GM21786 (cell line): ENCODE measurements around the gene SMIM31.
A peak's percentile ranks its signal among the peaks of the same experiment; 100 is the strongest.

Source experiments
- ATAC-seq: cut with Tn5 transposase; IDR thresholded peaks from one replicate; pipeline ENCODE4 v1.9.1; 2021; ENCODE audit not compliant: unreplicated experiment

The SMIM31 gene

DNA sequence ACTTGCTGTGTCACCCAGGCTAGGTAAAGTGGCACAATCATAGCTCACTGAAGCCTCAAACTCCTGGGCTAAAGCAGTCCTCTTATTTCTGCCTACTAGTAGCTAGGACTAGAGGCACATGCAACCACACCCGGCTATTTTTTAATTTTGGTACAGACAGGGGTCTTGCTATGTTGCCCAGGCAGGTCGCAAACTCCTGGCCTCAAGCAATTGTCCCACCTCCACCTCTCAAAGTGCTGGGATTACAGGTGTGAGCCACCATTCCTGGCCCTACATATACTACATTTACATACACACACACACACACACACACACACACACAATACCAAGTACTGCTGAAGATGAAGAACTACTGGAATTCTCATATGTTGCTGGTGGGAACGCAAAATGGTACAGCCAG lies 26.9 kb downstream of the SMIM31 start:
- no peak for ATAC-seq

DNA sequence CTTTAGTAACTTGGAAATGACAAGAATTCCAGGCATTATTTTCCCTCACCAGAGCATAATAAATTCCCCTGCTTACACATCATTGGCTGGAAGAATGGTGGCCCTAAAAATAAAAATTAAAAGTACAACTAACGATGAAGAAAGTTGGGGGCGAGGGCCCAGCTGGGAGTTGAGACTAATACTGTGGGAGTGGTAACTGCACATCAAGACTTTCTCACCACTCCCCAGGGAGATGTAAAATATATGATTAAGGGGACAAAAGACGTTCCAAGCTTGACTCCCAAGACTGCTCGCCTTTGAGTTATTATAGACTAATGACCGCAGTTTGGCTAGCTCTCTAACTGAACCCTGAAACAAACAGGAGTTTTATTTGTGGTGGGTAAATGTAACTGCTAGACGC lies 30.0 kb downstream of the SMIM31 start:
- ATAC-seq, result no peak

DNA sequence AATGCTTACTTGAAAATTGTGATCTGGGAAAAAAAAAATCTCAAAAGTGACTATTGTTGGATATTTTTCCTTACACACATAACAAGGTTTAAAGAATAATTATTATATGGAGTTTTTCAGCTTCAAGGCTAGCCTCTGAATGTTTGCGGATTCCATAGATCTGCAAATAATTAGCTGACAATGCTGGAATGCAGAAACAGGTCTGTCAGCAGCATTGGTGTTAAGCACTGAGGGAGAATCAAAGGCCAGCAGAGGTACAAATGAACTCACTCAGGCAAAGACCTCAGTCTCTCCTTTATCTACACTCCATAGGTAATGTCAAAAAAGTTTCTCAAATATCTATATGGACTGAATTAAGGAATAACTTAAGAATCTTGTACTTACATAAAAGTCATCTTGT lies 35.1 kb downstream of the SMIM31 start:
- ATAC-seq, result no peak

DNA sequence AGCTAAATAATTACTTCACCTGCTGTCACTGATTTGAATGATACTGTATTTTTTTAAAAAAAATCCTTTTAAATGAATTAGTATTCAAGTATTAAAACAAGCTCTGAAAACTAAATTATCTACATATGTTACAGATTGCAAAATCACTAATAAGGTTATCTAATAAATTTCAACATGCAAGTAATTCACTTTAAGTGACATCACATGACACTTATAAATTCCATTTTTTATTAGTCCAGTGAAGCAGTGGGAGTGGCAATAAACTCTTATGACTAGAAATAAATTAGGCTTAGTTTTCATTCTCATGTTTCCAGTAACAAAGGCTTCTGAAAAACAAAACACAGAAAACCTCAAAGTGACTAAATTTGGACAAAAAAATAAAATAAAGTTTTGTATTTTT lies 36.3 kb downstream of the SMIM31 start:
- ATAC-seq, result no peak

DNA sequence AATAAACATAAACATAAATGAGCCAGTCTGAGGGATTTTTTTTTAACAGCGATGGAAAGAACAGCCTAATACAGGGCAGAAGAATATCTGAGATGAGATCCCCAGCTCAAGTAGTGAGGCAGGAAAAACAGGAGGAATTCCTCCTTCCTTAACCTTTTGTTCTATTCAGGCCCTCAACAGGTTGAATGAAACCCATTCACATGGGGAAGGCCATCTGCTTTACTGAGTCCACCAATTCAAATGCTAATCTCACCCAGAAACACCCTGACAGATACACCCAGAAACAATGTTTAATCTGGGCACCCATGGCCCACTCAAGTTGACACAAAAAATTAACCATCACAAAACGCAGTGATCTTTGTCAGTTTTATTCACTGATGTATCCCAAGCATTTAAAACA lies 45.5 kb downstream of the SMIM31 start:
- ATAC-seq, result no peak

DNA sequence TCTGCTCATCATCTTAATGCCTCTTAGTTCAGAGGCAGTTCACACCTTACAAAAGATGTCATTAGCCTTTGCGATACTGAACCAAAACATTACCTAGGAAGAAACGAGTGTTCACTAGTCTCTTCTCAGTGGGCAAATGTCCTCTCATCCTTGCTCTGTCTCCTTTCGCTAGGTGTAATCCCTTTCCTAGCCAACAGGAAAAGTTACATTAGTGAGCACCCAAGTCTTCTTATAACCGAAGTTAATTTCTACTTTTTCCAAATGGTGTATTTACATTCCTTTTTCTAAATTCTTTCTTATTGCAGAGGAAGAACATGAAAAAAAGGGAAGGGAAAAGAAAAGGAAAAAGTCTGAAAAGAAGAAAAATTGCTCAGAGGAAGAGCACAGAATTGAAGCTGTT lies 46.9 kb downstream of the SMIM31 start:
- no peak for ATAC-seq

DNA sequence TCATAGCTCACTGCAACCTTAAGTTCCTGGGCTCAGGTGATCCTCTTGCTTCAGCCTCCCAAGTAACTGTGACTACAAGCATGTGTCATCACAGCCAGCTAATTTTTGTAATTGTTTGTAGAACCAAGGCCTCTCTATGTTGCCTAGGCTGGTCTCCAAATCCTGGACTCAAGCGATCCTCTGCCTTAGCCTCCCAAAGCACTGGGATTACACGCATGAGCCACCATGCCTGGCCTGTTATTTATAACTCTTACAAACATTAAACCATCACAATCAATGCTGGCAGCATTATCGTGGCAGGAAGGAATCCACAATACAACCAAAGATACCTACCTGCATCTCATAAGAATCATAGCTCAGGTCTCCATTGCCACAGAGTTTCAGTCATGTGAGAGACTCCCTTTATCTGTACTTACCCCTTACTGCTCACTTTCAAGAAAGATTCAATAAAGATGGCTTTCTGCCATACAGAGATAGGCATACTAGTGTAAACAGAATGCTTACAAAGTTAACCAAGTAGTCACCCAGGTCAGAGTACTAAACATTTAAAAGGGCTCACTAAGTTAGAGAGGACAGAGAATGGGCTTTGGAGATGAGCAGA lies 48.5 kb downstream of the SMIM31 start:
- no peak for ATAC-seq

DNA sequence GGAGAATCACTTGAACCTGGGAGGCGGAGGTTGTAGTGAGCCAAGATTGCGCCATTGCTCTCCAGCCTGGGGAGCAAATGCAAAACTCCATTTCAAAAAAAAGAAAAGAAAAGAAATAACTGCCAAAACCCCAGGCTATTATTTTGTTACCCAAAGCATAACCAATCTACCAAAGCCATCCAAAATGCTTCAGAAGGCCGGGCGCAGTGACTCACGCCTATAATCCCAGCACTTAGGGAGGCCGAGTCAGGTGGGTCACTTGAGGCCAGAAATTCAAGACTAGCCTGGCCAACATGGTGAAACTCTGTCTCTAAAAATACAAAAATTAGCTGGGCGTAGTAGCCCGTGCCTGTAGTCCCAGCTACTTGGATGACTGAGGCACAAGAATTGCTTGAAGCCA lies 49.8 kb downstream of the SMIM31 start:
- no peak for ATAC-seq

DNA sequence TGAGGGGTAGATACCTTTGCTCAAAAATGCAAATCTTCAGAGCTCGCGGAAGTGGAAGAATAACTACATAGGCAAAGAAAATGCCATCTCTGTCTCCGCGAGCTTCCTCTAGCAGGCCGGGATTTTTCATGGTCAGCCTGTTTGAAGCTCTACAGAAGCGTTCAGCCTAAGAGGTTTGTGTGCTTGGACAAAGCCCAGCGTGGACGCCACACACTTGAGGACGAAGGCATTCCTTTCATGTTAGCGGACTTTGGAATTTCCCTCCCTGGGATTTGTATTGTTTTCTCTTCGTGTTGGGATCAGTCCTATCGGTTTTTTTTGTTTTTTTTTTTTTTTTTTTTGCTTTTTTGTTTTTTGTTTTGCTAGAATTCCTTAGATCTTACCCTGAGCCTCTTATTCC lies 53.7 kb downstream of the SMIM31 start:
- no peak for ATAC-seq

DNA sequence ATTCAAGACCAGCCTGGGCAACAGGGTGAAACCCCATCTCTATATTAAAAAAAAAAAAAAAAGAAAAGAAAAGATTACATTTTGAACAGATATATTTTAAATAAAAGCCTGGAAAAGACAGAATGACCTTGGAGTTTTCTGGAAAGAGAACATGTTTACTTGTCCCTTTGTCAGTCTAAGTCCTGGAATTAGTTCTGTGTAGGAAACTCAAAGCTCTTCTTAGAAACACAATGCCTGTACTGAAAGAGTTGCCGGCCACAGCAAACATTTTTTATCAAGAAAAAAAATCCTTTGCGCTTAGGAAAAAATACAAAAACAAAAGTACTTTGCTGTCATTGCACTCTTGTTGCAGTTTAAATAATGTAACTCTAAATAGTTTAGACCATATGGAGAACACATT lies 59.6 kb downstream of the SMIM31 start:
- ATAC-seq, result no peak

DNA sequence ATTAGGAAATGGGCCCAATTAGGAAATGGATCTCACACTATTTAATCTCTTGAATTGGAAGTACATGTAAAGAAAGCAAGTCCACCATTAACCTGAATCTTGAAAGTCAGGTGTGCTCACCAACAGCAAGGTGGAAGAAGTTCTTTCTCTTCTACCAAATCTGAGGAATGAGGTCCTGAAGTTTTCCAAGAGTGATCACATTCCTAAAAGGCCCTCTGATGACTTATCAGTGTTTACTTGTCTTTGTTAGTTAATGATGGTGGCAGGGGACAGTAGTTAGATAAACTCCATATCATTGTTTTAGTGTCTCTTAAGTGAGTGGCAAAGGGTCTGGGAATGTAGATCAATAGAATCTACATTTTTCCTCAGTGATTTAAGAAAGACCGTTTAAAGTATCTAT lies 61.8 kb downstream of the SMIM31 start:
- no peak for ATAC-seq

DNA sequence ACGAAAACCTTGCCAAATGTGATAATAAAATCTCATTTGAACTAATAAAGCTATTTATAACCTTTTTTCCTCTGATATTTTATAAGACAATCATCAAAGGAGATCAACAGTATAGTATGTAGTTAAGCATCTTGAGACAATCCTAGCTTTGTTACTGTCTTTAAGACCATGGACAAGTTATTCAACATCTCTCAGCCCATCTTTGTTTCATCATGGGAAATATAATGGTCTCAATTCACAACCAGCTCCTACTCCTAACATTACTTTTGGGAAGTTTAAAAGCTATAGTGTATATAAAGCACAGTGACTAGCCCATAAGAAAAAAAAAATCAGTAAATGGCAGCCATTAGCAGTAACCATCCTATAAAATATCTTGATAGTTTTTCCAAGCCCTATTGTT lies 65.4 kb downstream of the SMIM31 start:
- no peak for ATAC-seq

DNA sequence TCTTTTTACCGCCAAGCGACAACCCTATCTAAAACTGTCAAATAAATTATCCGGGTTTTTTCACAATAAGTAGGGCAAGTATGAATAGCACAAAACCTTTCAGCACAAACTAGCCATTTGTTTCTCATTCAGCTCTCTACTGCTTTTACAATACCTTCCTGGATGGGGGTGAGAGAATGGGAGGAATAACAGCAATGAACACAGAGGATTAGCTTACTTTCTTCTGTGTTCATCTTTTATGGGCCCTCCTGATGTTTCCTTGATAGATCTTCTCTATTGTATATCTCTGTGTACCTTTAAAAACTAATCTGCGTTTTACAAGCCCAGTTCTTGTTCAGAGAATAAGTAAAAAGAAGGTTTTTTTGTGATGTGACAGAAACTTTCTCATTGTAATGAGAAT lies 67.8 kb downstream of the SMIM31 start:
- no peak for ATAC-seq

DNA sequence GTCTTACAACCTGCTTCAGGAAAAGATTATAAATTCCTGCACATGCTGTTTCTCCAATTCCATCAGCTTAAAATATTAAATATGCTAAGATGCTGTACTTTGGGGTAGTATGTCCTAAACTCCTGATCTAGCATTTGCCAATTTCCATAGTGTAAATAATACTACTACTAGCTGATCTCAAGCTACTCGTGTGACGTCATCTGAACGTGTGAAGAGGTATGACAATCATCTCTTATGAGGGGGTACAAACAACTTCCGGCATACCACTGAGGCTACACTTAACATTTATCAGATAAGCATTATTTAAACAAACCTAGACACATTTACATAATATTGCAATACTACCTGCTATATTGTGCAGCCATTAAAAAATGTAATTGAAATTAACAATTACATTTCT lies 70.7 kb downstream of the SMIM31 start:
- no peak for ATAC-seq

DNA sequence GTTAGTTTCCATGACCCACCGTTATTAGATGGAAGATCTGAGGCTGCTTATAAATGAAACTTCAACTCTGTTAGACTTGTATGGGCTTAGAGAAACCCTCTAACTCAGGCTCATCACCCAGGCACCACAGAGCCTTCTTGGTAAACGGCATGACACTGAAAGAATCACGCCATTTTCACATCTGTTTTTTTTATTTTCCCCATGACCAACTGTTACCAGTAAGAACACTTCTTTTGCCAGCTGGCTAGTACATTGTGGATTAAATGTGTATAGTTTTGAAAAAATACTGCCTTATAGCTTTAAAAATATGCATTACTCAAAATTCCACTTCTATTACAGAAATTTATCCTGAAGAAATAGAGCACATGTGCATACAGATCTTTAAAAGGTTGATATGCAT lies 75.0 kb downstream of the SMIM31 start:
- no peak for ATAC-seq

DNA sequence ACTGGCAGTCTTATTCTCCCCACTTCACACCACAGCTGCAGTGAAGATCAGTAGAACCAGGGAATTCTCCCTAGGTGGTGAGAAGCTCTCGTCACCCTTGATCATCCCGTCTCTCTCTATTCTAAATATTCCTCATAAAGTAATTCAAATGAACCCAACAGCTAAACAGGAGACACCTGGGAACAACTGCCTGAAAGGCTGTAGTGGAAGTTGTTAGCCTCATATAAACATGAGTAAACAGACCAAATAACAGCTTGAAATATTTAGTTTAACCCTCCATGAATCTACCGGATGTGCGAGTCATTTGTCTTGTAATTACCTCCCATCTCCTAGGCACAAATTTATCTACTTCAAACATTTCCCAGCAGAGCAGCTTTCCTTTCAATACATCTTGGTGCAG lies 92.6 kb downstream of the SMIM31 start:
- ATAC-seq, result no peak

DNA sequence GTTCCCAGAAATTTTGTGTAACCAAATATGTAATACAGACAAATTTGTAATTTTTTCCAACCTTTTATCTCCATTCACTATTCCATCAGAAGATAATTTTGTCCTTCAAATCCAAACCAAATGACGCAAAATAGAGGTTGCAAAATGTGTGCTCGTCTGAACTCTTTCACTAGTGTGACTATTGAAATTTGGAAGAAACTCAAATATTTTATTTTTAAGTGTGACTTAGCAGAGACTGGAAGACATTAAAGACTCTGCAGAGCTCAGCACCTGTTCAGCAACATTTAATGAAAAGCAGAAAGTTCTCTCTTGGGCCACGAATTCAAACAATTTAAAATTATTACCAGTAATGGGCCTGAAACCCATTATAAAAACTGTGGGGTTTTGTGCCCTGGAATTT lies 93.1 kb downstream of the SMIM31 start:
- ATAC-seq, result no peak

DNA sequence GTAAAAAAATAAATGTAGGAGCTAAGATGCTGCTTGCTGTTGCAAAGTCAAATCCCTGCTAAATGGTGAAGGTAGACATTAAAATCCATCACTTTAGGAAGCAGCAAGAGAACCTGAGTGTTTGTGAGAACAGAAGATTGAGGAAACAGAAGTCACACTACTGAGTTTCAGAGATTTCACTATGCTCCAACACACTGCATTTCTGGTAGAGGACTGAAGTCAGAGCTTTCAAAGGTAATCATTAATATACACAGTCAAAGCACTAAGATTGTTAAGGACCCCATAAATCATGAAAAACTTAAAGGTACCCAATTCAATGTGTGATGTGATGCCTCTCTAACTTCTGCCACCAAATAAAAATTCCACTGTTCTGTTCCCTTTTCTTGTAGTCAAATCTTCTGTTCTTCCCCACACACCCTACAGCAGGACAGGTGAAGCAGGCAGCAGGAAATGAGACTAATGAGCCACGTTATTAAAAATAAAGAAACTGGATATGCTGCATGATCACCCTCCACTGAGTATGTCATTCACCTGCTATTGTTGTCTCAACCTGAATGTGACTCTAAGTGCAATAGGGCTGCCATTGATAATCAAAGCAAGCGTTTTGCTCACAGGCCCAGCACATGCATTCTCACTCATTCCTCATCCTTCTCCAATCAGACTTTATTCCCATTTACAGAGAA lies 94.2 kb downstream of the SMIM31 start:
- ATAC-seq, result peak; percentile 83
